ENCODE results near the gene DNM3. TPM values are rescaled to one million over a fixed set of nuclear protein-coding genes. Genes with fewer than 3 reads are reported as not detected.

The DNM3 gene
- total and polyA plus RNA-seq, 10 of the 15 experiments (the other 5 are each of a cell fraction or from before 2014, with no cell fraction given) = 0.03 to 1.5 (median 0.08) TPM; not detected in 3

GRCh38 chr1:172322219-172323061 lies 481.1 kb downstream of the DNM3 start (continued):
- TF ChIP-seq CEBPB (IDR thresholded peaks at IDR 0.05; ENCODE audit: borderline replicate concordance in 1 of 2, low read depth in 2 of 2, low read length in 2 of 2) (no peak), CHD1 (IDR thresholded peaks at IDR 0.05; ENCODE audit: low read depth, low read length) (no peak), BRCA1 (IDR thresholded peaks at IDR 0.05; ENCODE audit: low read depth, low read length) (no peak), RELB (IDR thresholded peaks at IDR 0.05; ENCODE audit: low read depth) (no peak), NR2C1 (IDR thresholded peaks at IDR 0.05) (no peak), ATF2 (IDR thresholded peaks at IDR 0.05; ENCODE audit: low read length) (no peak), BACH1 (IDR thresholded peaks at IDR 0.05; ENCODE audit: borderline replicate concordance) (no peak), FOS (IDR thresholded peaks at IDR 0.05; ENCODE audit: borderline replicate concordance, extremely low read depth, insufficient read length) (no peak), SKIL (IDR thresholded peaks at IDR 0.05; ENCODE audit: low read depth, poor library complexity, severe bottlenecking) (no peak), SREBF1 (IDR thresholded peaks at IDR 0.05; ENCODE audit: low read length) (no peak), ETV6 (conservative IDR thresholded peaks at IDR 0.05 in 1 of 2, IDR thresholded peaks at IDR 0.05 in 1 of 2; ENCODE audit: borderline replicate concordance in 1 of 2, low read depth in 1 of 2) (no peak), REST (IDR thresholded peaks at IDR 0.05; ENCODE audit: low read depth, low read length) (no peak)

All from GM12878 (cell line).